Neural cell (in vitro differentiated cells): ENCODE measurements around the gene TMEM196.

Source experiments
- CTCF ChIP-seq: fragments of 450-650 bp; IDR thresholded peaks from 2 replicates; pipeline ENCODE4 v1.5.1; 2014; ENCODE audit warnings: antibody characterized with exemption, mild to moderate bottlenecking, moderate library complexity; ENCODE audit not compliant: poor library complexity, severe bottlenecking
- EP300 ChIP-seq: fragments of 450-650 bp; conservative IDR thresholded peaks from 2 replicates; pipeline ENCODE4 v1.6.1; 2014; ENCODE audit warnings: antibody characterized with exemption, mild to moderate bottlenecking, moderate library complexity; ENCODE audit not compliant: poor library complexity, severe bottlenecking
- POLR2AphosphoS5 ChIP-seq: IDR thresholded peaks from 2 replicates; pipeline ENCODE4 v1.6.1; 2012
- RAD21 ChIP-seq: fragments of 450-650 bp; conservative IDR thresholded peaks from 2 replicates; pipeline ENCODE4 v1.6.1; 2014; ENCODE audit warnings: antibody characterized with exemption, mild to moderate bottlenecking, moderate library complexity
- TAF1 ChIP-seq: IDR thresholded peaks from 2 replicates; pipeline ENCODE4 v1.6.1; 2012; ENCODE audit warnings: low read depth

- TF ChIP-seq CTCF: no peak
- TF ChIP-seq RAD21: no peak
- TF ChIP-seq POLR2AphosphoS5: no peak
- no peak for TF ChIP-seq TAF1
- no peak for TF ChIP-seq EP300
These were observed 42.1 kb upstream of the TMEM196 start for GRCh38 chr7:19815546-19815945.
